ENCODE results near the gene RAC2. TPM values are rescaled to one million over a fixed set of nuclear protein-coding genes. Genes with fewer than 3 reads are reported as not detected.
A peak's percentile ranks its signal among the peaks of the same experiment; 100 is the strongest.

The RAC2 gene
- total and polyA plus RNA-seq, 11 donors = 1.3 to 60.5 (median 3.8) TPM

DNA sequence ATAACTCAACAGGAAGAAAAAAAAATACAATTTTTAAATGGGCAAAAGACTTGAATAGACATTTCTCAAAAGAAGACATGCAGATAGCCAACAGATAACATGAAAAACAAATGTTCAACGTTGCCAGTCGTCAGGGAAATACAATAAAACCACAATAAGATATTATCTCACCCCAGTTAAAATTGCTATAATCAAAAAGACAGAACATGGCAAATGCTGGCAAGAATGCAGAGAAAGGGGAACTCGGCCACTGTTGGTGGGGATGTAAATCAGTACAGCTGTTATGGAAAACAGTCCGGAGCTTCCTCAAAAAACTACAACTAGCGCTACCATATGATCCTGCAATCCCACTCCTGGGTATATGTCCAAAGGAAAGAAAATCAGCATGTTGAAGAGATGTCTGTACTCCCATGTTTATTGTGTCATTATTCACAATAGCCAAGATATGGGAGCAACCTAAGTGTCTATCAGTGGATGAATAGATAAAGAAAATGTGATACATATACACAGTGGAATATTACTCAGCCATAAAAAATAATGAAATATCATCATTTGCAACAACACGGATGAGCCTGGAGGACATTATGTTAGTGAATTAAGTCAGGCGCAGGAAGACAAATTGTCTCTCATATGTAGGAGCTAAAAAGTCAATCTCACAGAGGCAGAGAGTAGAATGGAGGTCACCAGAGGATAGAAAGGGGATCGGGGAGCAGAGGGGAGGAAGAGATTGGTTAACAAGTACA, 26.0 kb upstream of the RAC2 start:
- DNase-seq (no peak), ATAC-seq (peak in 1 of 4 donors; percentile 44)
- Histone ChIP-seq H3K27me3 (peaks cover 0 to 52% (median 2%) of the 10 kb centered on the region in 9 donors), H3K36me3 (no peaks in the 10 kb centered on the region), H3K27ac (peak overlapping the region in 4 of 12 donors; percentile 6 to 94 (median 36)), H3K9me3 (no peaks in the 10 kb centered on the region), H3K4me3 (no peak overlapping the region), H3K4me1 (peaks cover 0 to 81% (median 0%) of the 10 kb centered on the region in 12 donors)
- 74 to 79% (median 75%) methylated on average over 8 of the region's 8 CpGs for WGBS, 4 donors
- TF ChIP-seq CTCF (IDR thresholded peaks at IDR 0.05) = no peak
- no peak for TF ChIP-seq POLR2A (IDR thresholded peaks at IDR 0.05)
- intact Hi-C loops (cut with DNase I) = loop anchor here in 2 of 10 donors (5.0 to 10.0 kb wide), 2 partner anchors 105 to 187 kb away; no protein-coding TSS in a partner anchor

- Histone ChIP-seq H3K4me1 (peaks cover 0 to 60% (median 0%) of the 10 kb centered on the region in 12 donors), H3K27ac (peak overlapping the region in 3 of 12 donors; percentile 5 to 94 (median 52)), H3K4me3 (peak overlapping the region in 5 of 12 donors; percentile 33 to 61 (median 44)), H3K36me3 (no peaks in the 10 kb centered on the region), H3K27me3 (peaks cover 0 to 34% (median 2%) of the 10 kb centered on the region in 9 donors), H3K9me3 (peaks cover 0 to 17% (median 12%) of the 10 kb centered on the region in 12 donors)
- intact Hi-C loops (cut with DNase I) = loop anchor here in 2 of 10 donors (5.0 to 10.0 kb wide), 2 partner anchors 103 to 189 kb away; no protein-coding TSS in a partner anchor
- DNase-seq = peak in 1 of 5 donors; percentile 6
- 66 to 77% (median 73%) methylated on average over 11 of the region's 11 CpGs for WGBS, 4 donors
- TF ChIP-seq CTCF (IDR thresholded peaks at IDR 0.05) (no peak), POLR2A (IDR thresholded peaks at IDR 0.05) (no peak)
- no peak for ATAC-seq
These were observed 23.8 kb upstream of the RAC2 start for GRCh38 chr22:37267661-37268413.

DNA sequence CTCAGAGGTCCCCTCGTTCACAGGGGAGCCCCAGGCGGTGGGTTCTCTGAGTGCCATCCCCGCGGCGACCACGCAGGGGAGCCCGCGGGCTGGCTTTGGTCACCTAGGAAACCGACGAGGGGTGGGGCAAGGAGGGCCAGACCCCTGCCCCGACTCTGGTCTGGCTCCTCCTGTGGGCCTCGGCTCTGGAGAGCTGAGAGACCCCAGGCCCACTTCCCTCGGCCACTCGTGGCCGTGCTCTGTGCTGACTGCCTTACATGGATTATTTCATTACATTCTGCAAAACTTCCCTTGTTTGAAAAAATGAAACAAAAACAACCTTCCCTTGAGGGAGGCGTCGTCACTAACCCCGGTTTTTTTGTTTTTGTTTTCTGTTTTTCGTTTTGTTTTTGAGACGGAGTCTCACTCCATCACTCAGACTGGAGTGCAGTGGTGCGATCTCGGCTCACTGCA, 23.1 kb upstream of the RAC2 start:
- 12 to 13% (median 12%) methylated on average over 20 to 22 of the region's 22 CpGs for WGBS, 4 donors
- H3K27ac ChIP-seq = peak overlapping the region in 4 of 12 donors; percentile 5 to 94 (median 48)
- intact Hi-C loops (cut with DNase I) = loop anchor here in 2 of 10 donors (5.0 to 10.0 kb wide), 2 partner anchors 102 to 190 kb away; no protein-coding TSS in a partner anchor
- TF ChIP-seq POLR2A (IDR thresholded peaks at IDR 0.05) (no peak), CTCF (IDR thresholded peaks at IDR 0.05) (peak; percentile 37 to 80 (median 66))
- H3K9me3 ChIP-seq = peaks cover 0 to 17% (median 12%) of the 10 kb centered on the region in 12 donors
- H3K27me3 ChIP-seq = peaks cover 0 to 41% (median 3%) of the 10 kb centered on the region in 9 donors
- ATAC-seq (peak; percentile 42 to 73 (median 72)), DNase-seq (peak; percentile 32 to 81 (median 51))
- H3K4me1 ChIP-seq = peaks cover 0 to 55% (median 0%) of the 10 kb centered on the region in 12 donors
- peak overlapping the region in 10 of 12 donors; percentile 25 to 61 (median 44) for H3K4me3 ChIP-seq
- no peaks in the 10 kb centered on the region for H3K36me3 ChIP-seq
